Measurements from ENCODE around the gene SPTLC2. TPM values are rescaled to one million over a fixed set of nuclear protein-coding genes. Genes with fewer than 3 reads are reported as not detected.

The SPTLC2 gene
- total and polyA plus RNA-seq, 2 donors (not counting 1 experiment from before 2014, with no cell fraction given) = 22.8 to 25.9 TPM

DNA sequence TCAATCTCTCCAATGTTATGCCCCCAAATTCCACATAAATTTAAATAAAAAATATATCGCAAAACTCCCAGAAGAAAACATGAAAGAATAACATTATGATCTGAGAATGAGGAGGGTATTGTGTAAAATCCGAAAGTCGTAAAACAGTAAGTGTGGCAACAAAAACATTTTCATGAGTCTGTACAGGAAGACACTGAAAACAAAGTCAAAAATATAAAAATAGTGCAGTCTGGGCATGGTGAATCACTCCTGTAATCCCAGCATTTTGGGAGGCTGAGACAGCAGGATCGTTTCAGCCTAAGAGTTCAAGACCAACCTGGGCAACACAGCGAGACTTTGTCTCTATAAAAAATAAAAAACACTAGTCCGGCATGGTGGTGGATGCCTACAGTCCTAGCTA, 57.1 kb downstream of the SPTLC2 start:
- no peak overlapping the region for H3K9ac ChIP-seq (ENCODE audit: insufficient read depth, low read length)
- no peak for DNase-seq (ENCODE audit: low read depth in 2 of 2)
- H3K9me3 ChIP-seq (ENCODE audit: control insufficient read depth, insufficient read depth, low read depth, low read length) = no peaks in the 10 kb centered on the region
- H4K20me1 ChIP-seq (ENCODE audit: control insufficient read depth, extremely low read depth, insufficient read depth, low read length) = no peaks in the 10 kb centered on the region
- H3K4me2 ChIP-seq (ENCODE audit: extremely low read depth, insufficient read depth, low read length) = no peak overlapping the region
- H3K36me3 ChIP-seq (ENCODE audit: control insufficient read depth, insufficient read depth, low read length) = peaks cover 2% of the 10 kb centered on the region
- no peaks in the 10 kb centered on the region for H3K79me2 ChIP-seq (ENCODE audit: control insufficient read depth, insufficient read depth, low read length)
- no peaks in the 10 kb centered on the region for H3K27me3 ChIP-seq (ENCODE audit: control insufficient read depth, insufficient read depth, low read length)
- H3K27ac ChIP-seq (ENCODE audit: insufficient read depth, low read length) = no peak overlapping the region
- TF ChIP-seq CTCF (conservative IDR thresholded peaks at IDR 0.05 in 1 of 2, IDR thresholded peaks at IDR 0.05 in 1 of 2; ENCODE audit: low read depth in 1 of 2, low read length in 2 of 2) = no peak
- no peak for TF ChIP-seq EZH2 (IDR thresholded peaks at IDR 0.05; ENCODE audit: low read length, missing control alignments)
- H3K4me3 ChIP-seq (replicated peaks in 1 of 4; ENCODE audit: control extremely low read depth in 1 of 4, insufficient read depth in 1 of 4, low read depth in 3 of 4, low read length in 4 of 4) = no peak overlapping the region
- H3K4me1 ChIP-seq (ENCODE audit: control insufficient read depth, extremely low read depth, insufficient read depth, low read length) = peaks cover 4% of the 10 kb centered on the region
- no peak overlapping the region for H2AFZ ChIP-seq (ENCODE audit: low read length)

GRCh38 chr14:77557391-77557790, 59.0 kb downstream of the SPTLC2 start:
- Histone ChIP-seq H3K27me3 (ENCODE audit: control insufficient read depth, insufficient read depth, low read length) (no peaks in the 10 kb centered on the region), H2AFZ (ENCODE audit: low read length) (no peak overlapping the region), H3K4me3 (replicated peaks in 1 of 4; ENCODE audit: control extremely low read depth in 1 of 4, insufficient read depth in 1 of 4, low read depth in 3 of 4, low read length in 4 of 4) (no peak overlapping the region), H3K9me3 (ENCODE audit: control insufficient read depth, insufficient read depth, low read depth, low read length) (no peaks in the 10 kb centered on the region), H3K79me2 (ENCODE audit: control insufficient read depth, insufficient read depth, low read length) (no peaks in the 10 kb centered on the region), H3K27ac (ENCODE audit: insufficient read depth, low read length) (no peak overlapping the region), H3K4me2 (ENCODE audit: extremely low read depth, insufficient read depth, low read length) (no peak overlapping the region), H3K4me1 (ENCODE audit: control insufficient read depth, extremely low read depth, insufficient read depth, low read length) (no peaks in the 10 kb centered on the region), H4K20me1 (ENCODE audit: control insufficient read depth, extremely low read depth, insufficient read depth, low read length) (no peaks in the 10 kb centered on the region), H3K9ac (ENCODE audit: insufficient read depth, low read length) (no peak overlapping the region), H3K36me3 (ENCODE audit: control insufficient read depth, insufficient read depth, low read length) (peaks cover 5% of the 10 kb centered on the region)
- no peak for TF ChIP-seq EZH2 (IDR thresholded peaks at IDR 0.05; ENCODE audit: low read length, missing control alignments)
- TF ChIP-seq CTCF (conservative IDR thresholded peaks at IDR 0.05 in 1 of 2, IDR thresholded peaks at IDR 0.05 in 1 of 2; ENCODE audit: low read depth in 1 of 2, low read length in 2 of 2) = no peak
- DNase-seq (ENCODE audit: low read depth in 2 of 2) = peak in 1 of 2 donors; percentile 8

- Histone ChIP-seq H3K36me3 (ENCODE audit: control insufficient read depth, insufficient read depth, low read length) (peaks cover 5% of the 10 kb centered on the region), H3K27me3 (ENCODE audit: control insufficient read depth, insufficient read depth, low read length) (no peaks in the 10 kb centered on the region), H3K79me2 (ENCODE audit: control insufficient read depth, insufficient read depth, low read length) (no peaks in the 10 kb centered on the region), H3K4me2 (ENCODE audit: extremely low read depth, insufficient read depth, low read length) (no peak overlapping the region), H2AFZ (ENCODE audit: low read length) (no peak overlapping the region), H4K20me1 (ENCODE audit: control insufficient read depth, extremely low read depth, insufficient read depth, low read length) (no peaks in the 10 kb centered on the region), H3K9ac (ENCODE audit: insufficient read depth, low read length) (no peak overlapping the region), H3K27ac (ENCODE audit: insufficient read depth, low read length) (no peak overlapping the region), H3K4me1 (ENCODE audit: control insufficient read depth, extremely low read depth, insufficient read depth, low read length) (no peaks in the 10 kb centered on the region), H3K9me3 (ENCODE audit: control insufficient read depth, insufficient read depth, low read depth, low read length) (no peaks in the 10 kb centered on the region), H3K4me3 (replicated peaks in 1 of 4; ENCODE audit: control extremely low read depth in 1 of 4, insufficient read depth in 1 of 4, low read depth in 3 of 4, low read length in 4 of 4) (no peak overlapping the region)
- TF ChIP-seq EZH2 (IDR thresholded peaks at IDR 0.05; ENCODE audit: low read length, missing control alignments) = no peak
- TF ChIP-seq CTCF (conservative IDR thresholded peaks at IDR 0.05 in 1 of 2, IDR thresholded peaks at IDR 0.05 in 1 of 2; ENCODE audit: low read depth in 1 of 2, low read length in 2 of 2) = no peak
- DNase-seq (ENCODE audit: low read depth in 2 of 2) = no peak
Measured at GRCh38 chr14:77556946-77557345, 59.5 kb downstream of the SPTLC2 start.

All from fibroblast of lung (primary cell).